Neutrophil (primary cell): ENCODE measurements around the gene OR5M10.

ENCODE experiments used
- H3K27ac ChIP-seq: fragments of 200-600 bp; sonication (generic); 2 replicates; pipeline ENCODE4 v1.5.1; 2016; ENCODE audit warnings: mild to moderate bottlenecking, moderate library complexity
- H3K27me3 ChIP-seq: fragments of 200-600 bp; sonication (generic); 2 replicates; pipeline ENCODE4 v1.6.0; 2016; ENCODE audit warnings: mild to moderate bottlenecking
- H3K36me3 ChIP-seq: fragments of 200-600 bp; sonication (generic); 2 replicates; pipeline ENCODE4 v1.5.1; 2017
- H3K4me1 ChIP-seq, 2 experiments: fragments of 200-600 bp in 1 of 2; sonication (generic) in 1 of 2; 1 replicate in 1 of 2; 2 replicates in 1 of 2; pipeline versions ENCODE4 v1.5.1 to v1.6.1; 2013 to 2016; ENCODE audit warnings: low read depth in 1 of 2, low read length in 1 of 2, mild to moderate bottlenecking in 1 of 2, moderate library complexity in 1 of 2; ENCODE audit not compliant: control insufficient read depth in 1 of 2, insufficient read depth in 1 of 2
- H3K4me3 ChIP-seq, 2 experiments: fragments of 200-600 bp in 1 of 2; sonication (generic) in 1 of 2; 1 replicate in 1 of 2; 2 replicates in 1 of 2; pipeline ENCODE4 v1.5.1; 2013 to 2016; ENCODE audit warnings: low read depth in 1 of 2, low read length in 1 of 2, mild to moderate bottlenecking in 1 of 2, moderate library complexity in 1 of 2
- H3K9me3 ChIP-seq: fragments of 200-600 bp; sonication (generic); 2 replicates; pipeline ENCODE4 v1.5.1; 2016
- CTCF ChIP-seq: fragments of 200-600 bp; sonication (generic); IDR thresholded peaks from 2 replicates; pipeline ENCODE4 v1.5.1; 2016; ENCODE audit warnings: antibody characterized with exemption

The OR5M10 gene

GRCh38 chr11:56545531-56545930 is 32.0 kb downstream of the OR5M10 start:
- Histone ChIP-seq H3K9me3 (no peaks in the 10 kb centered on the region), H3K27me3 (no peaks in the 10 kb centered on the region), H3K4me1 (no peaks in the 10 kb centered on the region), H3K4me3 (no peak overlapping the region), H3K27ac (no peak overlapping the region), H3K36me3 (no peaks in the 10 kb centered on the region)
- no peak for TF ChIP-seq CTCF

DNA sequence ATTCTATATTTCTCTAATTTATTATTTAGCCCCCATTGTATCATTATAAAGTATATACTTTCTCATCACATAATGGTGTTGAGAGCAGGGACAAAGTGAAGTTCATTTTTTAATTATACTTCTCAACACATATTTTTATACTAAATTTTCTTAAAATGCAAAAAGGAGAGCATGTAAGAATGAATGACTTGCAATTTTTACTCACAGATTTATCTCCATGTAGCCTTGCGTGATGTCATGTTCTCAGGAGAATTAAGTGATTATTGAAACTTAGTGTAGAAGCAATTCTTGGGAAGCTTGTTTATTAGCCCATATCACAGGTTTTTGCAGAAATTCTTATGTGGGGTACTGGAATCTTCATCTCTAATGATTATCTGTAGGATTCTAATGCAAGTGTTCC is 33.8 kb downstream of the OR5M10 start:
- no peaks in the 10 kb centered on the region for H3K36me3 ChIP-seq
- H3K27me3 ChIP-seq, result no peaks in the 10 kb centered on the region
- H3K4me1 ChIP-seq, result no peaks in the 10 kb centered on the region
- no peak for TF ChIP-seq CTCF
- no peaks in the 10 kb centered on the region for H3K9me3 ChIP-seq
- no peak overlapping the region for H3K27ac ChIP-seq
- H3K4me3 ChIP-seq, result no peak overlapping the region

GRCh38 chr11:56543157-56543556 is 34.4 kb downstream of the OR5M10 start, which contains the start of gene OR5M11:
Gene OR5M11, minus strand, starts transcription at chr11:56543257. Its CDS starts 0 bp downstream, at chr11:56543257.
- Histone ChIP-seq H3K4me1 (no peaks in the 10 kb centered on the region), H3K36me3 (no peaks in the 10 kb centered on the region), H3K27me3 (no peaks in the 10 kb centered on the region)

GRCh38 chr11:56533054-56533740 is 44.3 kb downstream of the OR5M10 start:
- TF ChIP-seq CTCF, result no peak
- no peaks in the 10 kb centered on the region for H3K27me3 ChIP-seq
- H3K36me3 ChIP-seq, result no peaks in the 10 kb centered on the region
- H3K27ac ChIP-seq, result no peak overlapping the region
- no peaks in the 10 kb centered on the region for H3K9me3 ChIP-seq
- H3K4me1 ChIP-seq, result no peaks in the 10 kb centered on the region
- no peak overlapping the region for H3K4me3 ChIP-seq

More at GRCh38 chr11:56543157-56543556, 34.4 kb downstream of the OR5M10 start, which contains the start of gene OR5M11:
- no peak for TF ChIP-seq CTCF
- H3K9me3 ChIP-seq, result no peaks in the 10 kb centered on the region
- H3K4me3 ChIP-seq, result no peak within 1 kb of the TSS
- H3K27ac ChIP-seq, result no peak within 1 kb of the TSS

DNA sequence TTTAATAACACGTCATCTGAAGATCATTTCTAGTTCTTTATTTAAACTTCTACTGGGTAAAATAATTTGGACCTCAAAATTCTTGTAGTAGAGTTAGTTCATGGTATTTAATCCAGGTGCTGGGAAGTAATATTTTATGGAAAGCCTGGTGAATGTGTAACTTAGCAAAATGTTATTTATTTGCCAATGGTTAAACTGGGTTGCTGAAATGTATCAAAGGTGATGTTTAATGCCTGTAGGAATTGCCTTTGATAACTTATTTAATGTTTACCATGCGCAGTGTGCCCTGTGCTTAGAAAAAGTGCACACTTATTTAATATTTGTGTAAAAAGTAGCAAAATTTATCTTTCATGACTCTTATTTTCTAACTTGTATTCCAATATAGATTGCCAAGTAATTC is 45.7 kb downstream of the OR5M10 start:
- no peaks in the 10 kb centered on the region for H3K36me3 ChIP-seq
- H3K27ac ChIP-seq, result no peak overlapping the region
- no peaks in the 10 kb centered on the region for H3K27me3 ChIP-seq
- no peak for TF ChIP-seq CTCF
- no peaks in the 10 kb centered on the region for H3K4me1 ChIP-seq
- no peak overlapping the region for H3K4me3 ChIP-seq
- H3K9me3 ChIP-seq, result no peaks in the 10 kb centered on the region
